CD4-positive, alpha-beta T cell treated with Interleukin-2 at 100 ng/mL for 4 hours (primary cell): ENCODE measurements around the gene CERS3.
A peak's percentile ranks its signal among the peaks of the same experiment; 100 is the strongest.

Source experiments
- DNase-seq: peaks from one replicate; pipeline ENCODE4 v3.0.0-alpha.2; 2020; ENCODE audit warnings: low spot score

CERS3 gene

GRCh38 chr15:100528833-100529428 is at the start of gene CERS3:
CERS3 (minus strand) TSS chr15:100528950; CDS start chr15:100501849, 27,101 bp downstream.
- no peak for DNase-seq

GRCh38 chr15:100573526-100573925 is 44.8 kb upstream of the CERS3 start:
- DNase-seq, result no peak

GRCh38 chr15:100572362-100572983 is 43.7 kb upstream of the CERS3 start:
- DNase-seq, result peak; percentile 42

GRCh38 chr15:100571592-100572167 is 42.9 kb upstream of the CERS3 start:
- DNase-seq, result peak; percentile 29

GRCh38 chr15:100570735-100571313 is 42.1 kb upstream of the CERS3 start:
- no peak for DNase-seq

GRCh38 chr15:100570275-100570674 is 41.5 kb upstream of the CERS3 start:
- no peak for DNase-seq

GRCh38 chr15:100569391-100569790 is 40.6 kb upstream of the CERS3 start:
- no peak for DNase-seq

GRCh38 chr15:100566850-100567628 is 38.3 kb upstream of the CERS3 start:
- no peak for DNase-seq

- DNase-seq, result no peak
Measured at GRCh38 chr15:100565591-100565990, 36.8 kb upstream of the CERS3 start.

GRCh38 chr15:100560323-100560722 is 31.6 kb upstream of the CERS3 start:
- no peak for DNase-seq

- no peak for DNase-seq
Measured at GRCh38 chr15:100559330-100559729, 30.6 kb upstream of the CERS3 start.

- no peak for DNase-seq
Measured at GRCh38 chr15:100558771-100559254, 30.1 kb upstream of the CERS3 start.

GRCh38 chr15:100553468-100553867 is 24.7 kb upstream of the CERS3 start:
- DNase-seq, result no peak

- DNase-seq, result no peak
Measured at GRCh38 chr15:100547961-100548360, 19.2 kb upstream of the CERS3 start.

- DNase-seq, result no peak
Measured at GRCh38 chr15:100544946-100545345, 16.2 kb upstream of the CERS3 start.

- no peak for DNase-seq
Measured at GRCh38 chr15:100544338-100544841, 15.6 kb upstream of the CERS3 start.

- DNase-seq, result no peak
Measured at GRCh38 chr15:100542290-100542689, 13.5 kb upstream of the CERS3 start.

- no peak for DNase-seq
Measured at GRCh38 chr15:100537331-100537730, 8.6 kb upstream of the CERS3 start.

GRCh38 chr15:100536733-100537132 is 8.0 kb upstream of the CERS3 start:
- DNase-seq, result no peak

GRCh38 chr15:100533886-100534285 is 5.1 kb upstream of the CERS3 start:
- DNase-seq, result no peak

- no peak for DNase-seq
Measured at GRCh38 chr15:100531823-100532327, 3.1 kb upstream of the CERS3 start.

GRCh38 chr15:100531204-100531603 is 2.5 kb upstream of the CERS3 start:
- no peak for DNase-seq
